H1 (cell line): ENCODE measurements around the gene RAP1A. TPM values are rescaled to one million over a fixed set of nuclear protein-coding genes. Genes with fewer than 3 reads are reported as not detected.

Experiments
- CTCF ChIA-PET: fragments of 300-600 bp; sonication (Branson Sonifier 250); formaldehyde crosslinking; loops from one replicate; lab custom pipeline; 2021; ENCODE audit not compliant: partially characterized antibody; lab: Charles Lee
- POLR2A ChIA-PET: fragments of 300-600 bp; sonication (Branson Sonifier 250); formaldehyde crosslinking; loops from one replicate; lab custom pipeline; 2021; ENCODE audit warnings: inconsistent platforms; ENCODE audit not compliant: partially characterized antibody; lab: Charles Lee
- DNase-seq, 2 experiments: peaks; one replicate each; pipeline versions ENCODE4 v3.0.0 to v3.0.0-alpha.2; 2010 to 2022; ENCODE audit warnings: low spot score in 2 of 2, low read depth in 1 of 2, mixed read lengths in 1 of 2
- FAIRE-seq: peaks from 2 replicates; lab custom pipeline; 2011; peaks lifted over from hg19 to GRCh38; lab: Jason Lieb, UNC
- H2AFZ ChIP-seq: 2 replicates; pipeline ENCODE4 v1.8.1; 2012; ENCODE audit warnings: low read length, inconsistent platforms
- H2AK5ac ChIP-seq: 2 replicates; pipeline ENCODE4 v1.6.1; 2013; ENCODE audit warnings: low read depth, low read length
- H2BK120ac ChIP-seq: replicated peaks from 2 replicates; pipeline ENCODE3; 2013; ENCODE audit warnings: low read depth, low read length, inconsistent platforms
- H2BK12ac ChIP-seq: 2 replicates; pipeline ENCODE4 v1.6.1; 2013; ENCODE audit warnings: low read depth, low read length
- H2BK15ac ChIP-seq: 2 replicates; pipeline ENCODE4 v1.6.1; 2013; ENCODE audit warnings: low read length
- H2BK20ac ChIP-seq: 2 replicates; pipeline ENCODE4 v1.6.1; 2013; ENCODE audit warnings: low read length
- H2BK5ac ChIP-seq: 2 replicates; pipeline ENCODE4 v1.6.1; 2013; ENCODE audit warnings: low read depth, low read length
- H3K14ac ChIP-seq: 2 replicates; pipeline ENCODE4 v1.6.1; 2013; ENCODE audit warnings: inconsistent platforms; ENCODE audit not compliant: insufficient read length
- H3K18ac ChIP-seq: 2 replicates; pipeline ENCODE4 v1.6.1; 2013; ENCODE audit warnings: low read length; ENCODE audit errors: extremely low read depth
- H3K23ac ChIP-seq: 2 replicates; pipeline ENCODE4 v1.6.1; 2013; ENCODE audit warnings: inconsistent platforms; ENCODE audit not compliant: insufficient read length
- H3K23me2 ChIP-seq: 2 replicates; pipeline ENCODE4 v1.6.1; 2013; ENCODE audit warnings: low read depth, low read length
- H3K27ac ChIP-seq: 2 replicates; pipeline ENCODE4 v1.6.1; 2011; ENCODE audit warnings: low read depth, low read length, inconsistent platforms
- H3K27me3 ChIP-seq, 4 experiments: replicated peaks in 1 of 4; 1 replicate in 1 of 4; 2 replicates in 3 of 4; pipeline versions ENCODE4 v1.6.1 to v1.8.1; 2011 to 2013; ENCODE audit warnings: low read length in 3 of 4, mild to moderate bottlenecking in 3 of 4, inconsistent platforms in 2 of 4, mixed read lengths in 2 of 4, moderate library complexity in 1 of 4; ENCODE audit not compliant: control insufficient read depth in 3 of 4, insufficient read depth in 3 of 4; ENCODE audit errors: extremely low read depth in 1 of 4
- H3K36me3 ChIP-seq, 4 experiments: 2 replicates each; pipeline versions ENCODE4 v1.6.1 to v1.8.1; 2011 to 2013; ENCODE audit warnings: mild to moderate bottlenecking in 4 of 4, low read length in 3 of 4, moderate library complexity in 2 of 4, control low read depth in 1 of 4, inconsistent platforms in 1 of 4; ENCODE audit not compliant: insufficient read depth in 4 of 4, control insufficient read depth in 2 of 4
- H3K4ac ChIP-seq: replicated peaks from 2 replicates; pipeline ENCODE3; 2013; ENCODE audit warnings: low read length, low read depth, mixed read lengths, inconsistent platforms; ENCODE audit not compliant: insufficient read length
- H3K4me1 ChIP-seq, 4 experiments: replicated peaks in 1 of 4; 1 replicate in 1 of 4; 2 replicates in 3 of 4; pipeline versions ENCODE4 v1.6.1 to v1.8.1; 2011 to 2013; ENCODE audit warnings: low read length in 3 of 4, inconsistent platforms in 2 of 4, mixed read lengths in 1 of 4; ENCODE audit not compliant: insufficient read depth in 4 of 4, control insufficient read depth in 3 of 4
- H3K4me2 ChIP-seq, 2 experiments: 2 replicates each; pipeline versions ENCODE4 v1.6.1 to v1.8.1; 2011 to 2013; ENCODE audit warnings: low read depth in 2 of 2, low read length in 2 of 2, control low read depth in 1 of 2, inconsistent platforms in 1 of 2, mild to moderate bottlenecking in 1 of 2; ENCODE audit not compliant: insufficient read depth in 1 of 2
- H3K4me3 ChIP-seq, 4 experiments: fragments of 200-600, 300-600 bp in 1 of 4; sonication (generic), shearing (Covaris generic), sonication (Bioruptor Twin) in 1 of 4; 2 replicates each; pipeline versions ENCODE4 v1.5.1 to v1.8.1; 2011 to 2016; ENCODE audit warnings: low read length in 4 of 4, low read depth in 3 of 4, control low read depth in 2 of 4, inconsistent platforms in 2 of 4, mild to moderate bottlenecking in 2 of 4, mixed read lengths in 1 of 4, moderate library complexity in 1 of 4; ENCODE audit not compliant: insufficient read depth in 2 of 4; ENCODE audit errors: extremely low read depth in 1 of 4
- H3K56ac ChIP-seq: replicated peaks from 2 replicates; pipeline ENCODE3; 2013; ENCODE audit warnings: low read depth, mild to moderate bottlenecking, mixed read lengths, low read length, inconsistent platforms; ENCODE audit not compliant: insufficient read length
- H3K79me1 ChIP-seq: 2 replicates; pipeline ENCODE4 v1.6.1; 2013; ENCODE audit warnings: low read depth, low read length, control low read depth
- H3K79me2 ChIP-seq, 2 experiments: 2 replicates each; pipeline versions ENCODE4 v1.6.1 to v1.8.1; 2012 to 2013; ENCODE audit warnings: low read length in 2 of 2, mild to moderate bottlenecking in 2 of 2, inconsistent platforms in 1 of 2; ENCODE audit not compliant: insufficient read depth in 2 of 2, control insufficient read depth in 1 of 2
- H3K9ac ChIP-seq, 4 experiments: replicated peaks in 1 of 4; 1 replicate in 1 of 4; 2 replicates in 3 of 4; pipeline versions ENCODE4 v1.6.1 to v1.8.1; 2011 to 2013; ENCODE audit warnings: low read depth in 3 of 4, low read length in 3 of 4, control low read depth in 2 of 4, mild to moderate bottlenecking in 2 of 4, moderate library complexity in 2 of 4, inconsistent platforms in 1 of 4; ENCODE audit errors: extremely low read depth in 1 of 4
- H3K9me3 ChIP-seq, 2 experiments: 2 replicates each; pipeline versions ENCODE4 v1.6.1 to v1.8.1; 2012 to 2013; ENCODE audit warnings: mild to moderate bottlenecking in 2 of 2, moderate library complexity in 2 of 2, control low read depth in 1 of 2, inconsistent platforms in 1 of 2, low read depth in 1 of 2, low read length in 1 of 2, mixed read lengths in 1 of 2; ENCODE audit not compliant: insufficient read depth in 2 of 2
- H4K20me1 ChIP-seq, 2 experiments: replicated peaks in 1 of 2; 2 replicates each; pipeline versions ENCODE3 to v1.8.1; 2011 to 2013; ENCODE audit warnings: inconsistent platforms in 2 of 2, low read length in 2 of 2, mild to moderate bottlenecking in 1 of 2; ENCODE audit not compliant: insufficient read depth in 2 of 2, control insufficient read depth in 1 of 2
- H4K5ac ChIP-seq: 2 replicates; pipeline ENCODE4 v1.6.1; 2013; ENCODE audit warnings: low read length, low read depth, mixed read lengths, inconsistent platforms; ENCODE audit not compliant: insufficient read length
- H4K8ac ChIP-seq: 2 replicates; pipeline ENCODE4 v1.8.0; 2013; ENCODE audit warnings: mild to moderate bottlenecking, moderate library complexity, low read length, inconsistent platforms; ENCODE audit not compliant: insufficient read depth; ENCODE audit errors: extremely low read depth
- H4K91ac ChIP-seq: replicated peaks from 2 replicates; pipeline ENCODE3; 2013; ENCODE audit warnings: low read length, mixed read lengths, inconsistent platforms; ENCODE audit not compliant: insufficient read length
- CHD1 ChIP-seq: IDR thresholded peaks from 2 replicates; pipeline ENCODE4 v1.6.1; 2012; ENCODE audit warnings: low read depth, low read length, improper control_type of control experiment
- E2F6 ChIP-seq: IDR thresholded peaks from 2 replicates; pipeline ENCODE4 v1.6.1; 2012; ENCODE audit warnings: inconsistent platforms
- HDAC6 ChIP-seq: IDR thresholded peaks from one replicate; pipeline ENCODE4 v1.7.1; 2012; ENCODE audit warnings: low read depth, mild to moderate bottlenecking, inconsistent platforms, low read length, moderate library complexity
- RNF2 ChIP-seq: fragments of 200-900, 300-1000 bp; sonication (generic); IDR thresholded peaks from 2 replicates; pipeline ENCODE4 v1.7.1; 2016; ENCODE audit warnings: borderline replicate concordance, low read depth, mild to moderate bottlenecking, antibody characterized with exemption, low read length; ENCODE audit not compliant: poor library complexity, severe bottlenecking; ENCODE audit errors: missing control alignments
- SP2 ChIP-seq: IDR thresholded peaks from 2 replicates; pipeline ENCODE4 v1.6.1; 2012; ENCODE audit warnings: mild to moderate bottlenecking, low read length, inconsistent platforms
- WGBS, 2 experiments: shearing (Covaris generic) in 1 of 2; methylation state at CpG; one replicate each; pipeline versions ENCODE4 v1.1.6 to v1.1.7; 2013 to 2015; ENCODE audit warnings: low lambda C conversion rate in 2 of 2, mixed read lengths in 2 of 2, inconsistent platforms in 1 of 2, low coverage in 1 of 2, missing lambda C conversion rate in 1 of 2; ENCODE audit not compliant: insufficient replicate concordance in 2 of 2, insufficient coverage in 1 of 2, insufficient read length in 1 of 2; ENCODE audit errors: extremely low coverage in 1 of 2, missing lambda C conversion rate in 1 of 2; 5-methylcytosine and 5-hydroxymethylcytosine counted together
- polyA plus RNA-seq, 7 experiments: library from polyadenylated mRNA; depleted of rRNA in 3 of 7; stranded (reverse) in 5 of 7; unstranded in 2 of 7; fragments of >200 nt in 5 of 7; fragments of 200-250 nt in 2 of 7; gene quantifications; 1 replicate in 5 of 7; 2 replicates in 1 of 7; 4 replicates in 1 of 7; pipeline versions ENCODE4 v1.2.1 to v1.2.3, GENCODE V29; 2011 to 2013; ENCODE audit warnings: missing spikeins in 2 of 7, mixed read lengths in 2 of 7
- total RNA-seq: library from RNA; stranded (reverse); fragmentation: NEBNext Ultra II Directional; extraction: Animal tissue kit (Norgen Biotek cat#: 25700); gene quantifications from 2 replicates; pipeline ENCODE4 v1.2.1, GENCODE V29; 2021

RAP1A gene
- total and polyA plus RNA-seq, 2 of the 8 experiments (the other 6 are each of a cell fraction or from before 2014, with no cell fraction given) = 10.9 to 35.8 TPM

- Histone ChIP-seq H4K8ac (no peak overlapping the region), H3K4ac (no peak overlapping the region), H3K23me2 (no peaks in the 10 kb centered on the region), H3K23ac (no peak overlapping the region), H4K91ac (no peak overlapping the region), H2BK20ac (no peak overlapping the region), H2BK12ac (no peak overlapping the region), H3K27ac (no peak overlapping the region), H3K56ac (no peak overlapping the region), H3K9ac (no peak overlapping the region), H2AFZ (no peak overlapping the region), H3K4me3 (no peak overlapping the region), H3K9me3 (peaks cover 3 to 4% of the 10 kb centered on the region in 2 experiments; a peak in 2 of 4 replicates), H2BK120ac (no peak overlapping the region), H2AK5ac (no peak overlapping the region), H3K79me2 (peaks cover 3 to 73% of the 10 kb centered on the region in 2 experiments; a peak in 3 of 4 replicates), H4K5ac (no peak overlapping the region), H2BK5ac (no peak overlapping the region), H3K4me2 (no peak overlapping the region), H2BK15ac (no peak overlapping the region), H3K27me3 (no peaks in the 10 kb centered on the region), H3K18ac (no peak overlapping the region), H3K14ac (no peak overlapping the region), H3K4me1 (peaks cover 0 to 6% (median 2%) of the 10 kb centered on the region in 4 experiments; a peak in 2 of 7 replicates), H3K36me3 (no peaks in the 10 kb centered on the region), H4K20me1 (peaks cover 2% of the 10 kb centered on the region in 2 experiments), H3K79me1 (no peaks in the 10 kb centered on the region)
- ChIA-PET CTCF (no interaction called here), POLR2A (interaction anchor here (1.1 kb wide), 1 partner anchor 15 kb away, joined by 3 read pairs; no protein-coding TSS in a partner anchor)
- FAIRE-seq (no peak), DNase-seq (no peak)
- WGBS, 2 experiments = 59% methylated on average over 2 of the region's 2 CpGs; no CpG with 5 or more reads in 1 of the 2 experiments
- TF ChIP-seq HDAC6 (no peak), SP2 (no peak), RNF2 (no peak), CHD1 (no peak), E2F6 (no peak)
Observed at GRCh38 chr1:111643097-111643496, 23.5 kb downstream of the RAP1A start.
